Lower leg skin (tissue), 3 donors: Measurements from ENCODE around the gene AKAP9.

ENCODE experiments used
- POLR2A ChIP-seq, 2 donors: fragments of 450-650 bp; IDR thresholded peaks; one replicate each; pipeline ENCODE4 v1.6.1; 2016 to 2017; ENCODE audit warnings: antibody characterized with exemption in 2 of 2, mild to moderate bottlenecking in 1 of 2, moderate library complexity in 1 of 2
- TF ChIP-seq, protein P1 (sequence below), 3 donors: fragments of 450-650 bp; IDR thresholded peaks; one replicate each; pipeline ENCODE4 v1.5.1; 2016; ENCODE audit warnings: antibody characterized with exemption in 3 of 3, mild to moderate bottlenecking in 3 of 3, moderate library complexity in 2 of 3

DNA sequence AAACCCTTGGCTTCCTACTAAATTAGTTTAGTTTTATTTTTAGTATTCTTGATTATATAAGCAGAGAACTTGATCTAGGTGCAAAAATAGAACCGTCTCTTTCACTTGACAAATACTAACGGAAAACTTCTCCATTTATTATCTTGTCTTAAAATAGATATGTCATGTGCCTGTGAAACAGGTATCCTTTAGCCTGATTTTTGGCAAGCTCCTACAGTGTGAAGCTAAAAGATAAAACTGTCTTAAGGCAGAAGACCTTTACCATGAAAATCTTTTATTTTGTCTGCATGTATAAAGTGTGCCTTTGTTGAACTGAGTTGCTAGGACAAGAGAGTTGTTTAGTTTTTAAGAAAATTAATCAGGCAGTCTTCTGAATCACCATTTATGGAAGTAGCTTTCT, 103.0 kb downstream of the AKAP9 start:
- TF ChIP-seq, protein P1, sequence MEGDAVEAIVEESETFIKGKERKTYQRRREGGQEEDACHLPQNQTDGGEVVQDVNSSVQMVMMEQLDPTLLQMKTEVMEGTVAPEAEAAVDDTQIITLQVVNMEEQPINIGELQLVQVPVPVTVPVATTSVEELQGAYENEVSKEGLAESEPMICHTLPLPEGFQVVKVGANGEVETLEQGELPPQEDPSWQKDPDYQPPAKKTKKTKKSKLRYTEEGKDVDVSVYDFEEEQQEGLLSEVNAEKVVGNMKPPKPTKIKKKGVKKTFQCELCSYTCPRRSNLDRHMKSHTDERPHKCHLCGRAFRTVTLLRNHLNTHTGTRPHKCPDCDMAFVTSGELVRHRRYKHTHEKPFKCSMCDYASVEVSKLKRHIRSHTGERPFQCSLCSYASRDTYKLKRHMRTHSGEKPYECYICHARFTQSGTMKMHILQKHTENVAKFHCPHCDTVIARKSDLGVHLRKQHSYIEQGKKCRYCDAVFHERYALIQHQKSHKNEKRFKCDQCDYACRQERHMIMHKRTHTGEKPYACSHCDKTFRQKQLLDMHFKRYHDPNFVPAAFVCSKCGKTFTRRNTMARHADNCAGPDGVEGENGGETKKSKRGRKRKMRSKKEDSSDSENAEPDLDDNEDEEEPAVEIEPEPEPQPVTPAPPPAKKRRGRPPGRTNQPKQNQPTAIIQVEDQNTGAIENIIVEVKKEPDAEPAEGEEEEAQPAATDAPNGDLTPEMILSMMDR (IDR thresholded peaks at IDR 0.05), result no peak
- TF ChIP-seq POLR2A (IDR thresholded peaks at IDR 0.05), result no peak
